ENCODE data around the gene SEPHS1. TPM values are rescaled to one million over a fixed set of nuclear protein-coding genes. Genes with fewer than 3 reads are reported as not detected.
"Not testable (repeated sequence)": the region's sequence is repeated elsewhere in the genome, so short reads cannot be mapped to it uniquely, and the experiment has no call there.

Gene SEPHS1
- total and polyA plus RNA-seq, 11 donors, result 14.6 to 36.7 (median 31.1) TPM

DNA sequence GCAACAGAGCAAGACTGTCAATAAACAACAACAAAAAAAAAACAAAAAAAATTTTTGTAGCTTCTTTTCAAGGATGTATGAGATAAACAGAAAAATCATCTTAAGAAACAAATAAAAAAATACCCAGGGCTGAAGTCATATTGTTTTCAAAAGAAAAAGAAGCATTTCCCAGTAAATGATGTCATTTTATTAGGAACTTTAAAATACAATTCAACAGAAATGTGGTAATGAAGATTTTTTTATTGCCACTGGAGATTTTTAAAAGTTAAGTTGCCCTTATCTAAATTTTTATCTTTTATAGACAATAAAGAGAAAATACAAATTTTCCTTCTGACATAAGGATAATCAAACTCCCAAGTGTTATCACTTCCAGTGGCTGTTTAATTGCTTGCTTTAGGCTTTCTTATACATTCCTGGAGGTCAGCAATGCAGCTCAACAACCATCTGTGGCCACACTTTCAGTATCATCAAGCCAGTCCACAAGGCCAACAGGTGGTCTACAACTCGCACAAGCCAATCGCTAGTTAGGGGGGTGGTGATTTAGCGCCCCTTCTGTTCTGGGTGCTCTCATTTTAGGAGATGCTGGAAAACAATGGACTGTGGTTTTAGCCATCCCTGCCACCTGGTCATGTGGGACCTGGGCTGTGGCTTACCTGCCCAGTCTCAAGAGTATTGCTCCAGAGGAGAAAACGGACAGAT lies 10.8 kb downstream of the SEPHS1 start:
- peaks cover 0 to 56% (median 42%) of the 10 kb centered on the region in 9 donors for H3K36me3 ChIP-seq
- 96 to 99% (median 97%) methylated on average over 4 of the region's 4 CpGs for WGBS, 4 donors
- no peak for TF ChIP-seq POLR2A (IDR thresholded peaks at IDR 0.05)
- TF ChIP-seq, protein P1, sequence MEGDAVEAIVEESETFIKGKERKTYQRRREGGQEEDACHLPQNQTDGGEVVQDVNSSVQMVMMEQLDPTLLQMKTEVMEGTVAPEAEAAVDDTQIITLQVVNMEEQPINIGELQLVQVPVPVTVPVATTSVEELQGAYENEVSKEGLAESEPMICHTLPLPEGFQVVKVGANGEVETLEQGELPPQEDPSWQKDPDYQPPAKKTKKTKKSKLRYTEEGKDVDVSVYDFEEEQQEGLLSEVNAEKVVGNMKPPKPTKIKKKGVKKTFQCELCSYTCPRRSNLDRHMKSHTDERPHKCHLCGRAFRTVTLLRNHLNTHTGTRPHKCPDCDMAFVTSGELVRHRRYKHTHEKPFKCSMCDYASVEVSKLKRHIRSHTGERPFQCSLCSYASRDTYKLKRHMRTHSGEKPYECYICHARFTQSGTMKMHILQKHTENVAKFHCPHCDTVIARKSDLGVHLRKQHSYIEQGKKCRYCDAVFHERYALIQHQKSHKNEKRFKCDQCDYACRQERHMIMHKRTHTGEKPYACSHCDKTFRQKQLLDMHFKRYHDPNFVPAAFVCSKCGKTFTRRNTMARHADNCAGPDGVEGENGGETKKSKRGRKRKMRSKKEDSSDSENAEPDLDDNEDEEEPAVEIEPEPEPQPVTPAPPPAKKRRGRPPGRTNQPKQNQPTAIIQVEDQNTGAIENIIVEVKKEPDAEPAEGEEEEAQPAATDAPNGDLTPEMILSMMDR (IDR thresholded peaks at IDR 0.05), result no peak
- no peak overlapping the region for H3K27ac ChIP-seq
- H3K4me1 ChIP-seq, result peaks cover 0 to 38% (median 22%) of the 10 kb centered on the region in 12 donors
- H3K4me3 ChIP-seq, result no peak overlapping the region
- H3K9me3 ChIP-seq, result no peaks in the 10 kb centered on the region
- DNase-seq, result no peak
- H3K27me3 ChIP-seq, result no peaks in the 10 kb centered on the region
- intact Hi-C loops (cut with DNase I), result no loop called here
- no peak for ATAC-seq

DNA sequence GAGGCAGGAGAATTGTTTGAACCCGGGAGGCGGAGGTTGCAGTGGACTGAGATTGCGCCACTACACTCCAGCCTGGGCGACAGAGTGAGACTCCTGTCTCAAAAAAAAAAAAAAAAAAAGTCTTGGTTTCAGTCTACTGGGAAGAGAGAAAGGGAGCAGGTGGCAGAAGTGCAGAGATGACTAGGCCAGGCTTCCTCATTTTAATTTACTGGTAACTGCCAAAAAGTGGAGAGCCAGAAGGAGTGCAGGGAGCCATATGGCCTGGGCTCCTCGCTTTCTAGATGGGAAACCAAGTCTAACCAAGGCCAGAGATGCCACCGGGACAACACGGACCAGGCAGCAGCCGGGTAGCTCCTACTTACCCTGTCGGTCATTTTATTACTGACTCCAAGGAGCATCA lies 12.2 kb downstream of the SEPHS1 start:
- 88 to 95% (median 92%) methylated on average over 9 of the region's 9 CpGs for WGBS, 4 donors
- DNase-seq, result no peak
- Histone ChIP-seq H3K4me3 (no peak overlapping the region), H3K36me3 (peaks cover 0 to 69% (median 56%) of the 10 kb centered on the region in 9 donors), H3K4me1 (peaks cover 0 to 31% (median 22%) of the 10 kb centered on the region in 12 donors), H3K27ac (no peak overlapping the region), H3K9me3 (no peaks in the 10 kb centered on the region), H3K27me3 (no peaks in the 10 kb centered on the region)
- TF ChIP-seq, protein P1 (IDR thresholded peaks at IDR 0.05), result no peak
- TF ChIP-seq POLR2A (IDR thresholded peaks at IDR 0.05), result no peak
- intact Hi-C loops (cut with DNase I), result no loop called here
- no peak for ATAC-seq

DNA sequence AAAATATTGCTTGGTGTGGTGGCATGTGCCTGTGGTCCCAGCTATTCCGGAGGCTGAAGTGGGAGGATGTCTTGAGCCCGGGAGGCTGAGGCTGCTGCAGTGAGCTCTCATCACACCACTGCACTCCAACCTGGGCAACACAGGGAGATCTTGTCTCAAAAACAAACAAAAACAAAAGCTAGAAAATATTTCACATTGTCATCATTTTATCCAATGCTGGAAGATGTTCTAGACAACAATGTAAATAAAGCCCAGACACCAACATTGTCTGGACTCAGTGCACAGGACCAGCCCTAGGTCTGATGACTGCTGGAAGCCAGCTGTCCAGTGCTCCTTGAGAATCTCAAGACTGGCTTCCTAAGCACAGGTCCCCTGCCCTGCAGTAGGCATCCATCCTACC lies 13.5 kb downstream of the SEPHS1 start:
- peaks cover 0 to 78% (median 68%) of the 10 kb centered on the region in 9 donors for H3K36me3 ChIP-seq
- TF ChIP-seq POLR2A (IDR thresholded peaks at IDR 0.05), result no peak
- TF ChIP-seq, protein P1 (IDR thresholded peaks at IDR 0.05), result no peak
- peaks cover 0 to 22% (median 16%) of the 10 kb centered on the region in 12 donors for H3K4me1 ChIP-seq

DNA sequence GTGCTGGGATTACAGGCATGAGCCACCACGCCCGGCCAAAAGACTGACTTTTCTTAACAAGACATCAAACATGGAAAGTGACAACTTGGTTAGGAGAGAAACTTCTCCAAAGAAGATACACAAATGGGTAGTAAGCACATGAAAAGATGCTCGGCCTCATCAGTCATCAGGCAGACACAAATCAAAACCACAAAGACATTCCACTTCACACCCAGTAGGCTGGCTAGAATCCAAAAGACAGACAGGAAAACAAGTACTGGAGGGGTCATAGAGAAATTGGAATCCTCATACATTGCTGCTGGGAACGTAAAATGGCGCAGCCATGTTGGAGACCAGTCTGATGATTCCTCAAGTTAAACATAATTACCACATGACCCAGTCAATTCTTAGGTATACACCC lies 16.4 kb downstream of the SEPHS1 start:
- ATAC-seq (no peak), DNase-seq (no peak)
- peaks cover 0 to 99% (median 88%) of the 10 kb centered on the region in 9 donors for H3K36me3 ChIP-seq
- WGBS, 4 donors, result 92 to 95% (median 94%) methylated on average over 5 of the region's 5 CpGs
- no peaks in the 10 kb centered on the region for H3K9me3 ChIP-seq
- H3K4me3 ChIP-seq, result no peak overlapping the region
- H3K27ac ChIP-seq, result no peak overlapping the region
- H3K4me1 ChIP-seq, result peaks cover 0 to 6% (median 0%) of the 10 kb centered on the region in 12 donors
- TF ChIP-seq, protein P1 (IDR thresholded peaks at IDR 0.05), result no peak
- TF ChIP-seq POLR2A (IDR thresholded peaks at IDR 0.05), result no peak
- H3K27me3 ChIP-seq, result no peaks in the 10 kb centered on the region
- intact Hi-C loops (cut with DNase I), result no loop called here

More for the DNA sequence above, 13.5 kb downstream of the SEPHS1 start:
- intact Hi-C loops (cut with DNase I), result no loop called here
- DNase-seq (no peak), ATAC-seq (no peak)
- Histone ChIP-seq H3K4me3 (no peak overlapping the region), H3K27ac (no peak overlapping the region), H3K9me3 (no peaks in the 10 kb centered on the region), H3K27me3 (no peaks in the 10 kb centered on the region)
- 95 to 100% (median 96%) methylated on average over 2 of the region's 2 CpGs for WGBS, 4 donors

DNA sequence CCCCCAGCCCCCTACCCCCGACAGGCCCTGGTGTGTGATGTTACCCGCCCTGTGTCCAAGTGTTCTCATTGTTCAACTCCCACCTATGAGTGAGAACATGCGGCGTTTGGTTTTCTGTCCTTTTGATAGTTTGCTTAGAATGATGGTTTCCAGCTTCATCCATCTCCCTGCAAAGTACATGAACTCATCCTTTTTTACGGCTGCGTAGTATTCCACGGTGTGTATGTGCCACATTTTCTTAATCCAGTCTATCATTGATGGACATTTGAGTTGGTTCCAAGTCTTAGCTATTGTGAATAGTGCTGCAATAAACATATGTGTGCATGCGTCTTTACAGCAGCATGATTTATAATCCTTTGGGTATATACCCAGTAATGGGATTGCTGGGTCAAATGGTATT lies 17.1 kb downstream of the SEPHS1 start:
- H3K4me1 ChIP-seq; DNase-seq; H3K27ac ChIP-seq; H3K9me3 ChIP-seq; intact Hi-C loops (cut with DNase I); H3K4me3 ChIP-seq; ATAC-seq; H3K27me3 ChIP-seq: not testable (repeated sequence)
- WGBS, 4 donors, result 98 to 99% (median 98%) methylated on average over 8 of the region's 8 CpGs
- peaks cover 0 to 100% (median 92%) of the 10 kb centered on the region in 9 donors for H3K36me3 ChIP-seq
